GM18870 (cell line): ENCODE data around the gene SMC6.

Source experiments
- ATAC-seq: cut with Tn5 transposase; IDR thresholded peaks from one replicate; pipeline ENCODE4 v1.9.1; 2021; ENCODE audit warnings: moderate library complexity; ENCODE audit not compliant: unreplicated experiment

Gene SMC6

GRCh38 chr2:17652681-17653394 is 100.8 kb downstream of the SMC6 start:
- no peak for ATAC-seq

GRCh38 chr2:17649026-17649425 is 104.6 kb downstream of the SMC6 start:
- no peak for ATAC-seq

- no peak for ATAC-seq
Observed at GRCh38 chr2:17648581-17648980, 105.0 kb downstream of the SMC6 start.

GRCh38 chr2:17646838-17647701 is 106.5 kb downstream of the SMC6 start:
- no peak for ATAC-seq

GRCh38 chr2:17646081-17646554 is 107.5 kb downstream of the SMC6 start:
- ATAC-seq, result peak; percentile 97

GRCh38 chr2:17644997-17645720 is 108.5 kb downstream of the SMC6 start:
- no peak for ATAC-seq

GRCh38 chr2:17643031-17643615 is 110.5 kb downstream of the SMC6 start:
- no peak for ATAC-seq

GRCh38 chr2:17640406-17640805 is 113.2 kb downstream of the SMC6 start:
- no peak for ATAC-seq

GRCh38 chr2:17638196-17638743 is 115.3 kb downstream of the SMC6 start:
- ATAC-seq, result no peak

GRCh38 chr2:17637131-17637906 is 116.3 kb downstream of the SMC6 start:
- no peak for ATAC-seq

GRCh38 chr2:17636257-17636656 is 117.4 kb downstream of the SMC6 start:
- ATAC-seq, result no peak

- ATAC-seq, result no peak
Observed at GRCh38 chr2:17634997-17635396, 118.6 kb downstream of the SMC6 start.

GRCh38 chr2:17630089-17630488 is 123.5 kb downstream of the SMC6 start:
- ATAC-seq, result no peak

- no peak for ATAC-seq
Observed at GRCh38 chr2:17628349-17629261, 125.0 kb downstream of the SMC6 start.

- no peak for ATAC-seq
Observed at GRCh38 chr2:17627434-17627833, 126.2 kb downstream of the SMC6 start.

GRCh38 chr2:17626986-17627385 is 126.6 kb downstream of the SMC6 start:
- no peak for ATAC-seq

GRCh38 chr2:17625446-17625845 is 128.2 kb downstream of the SMC6 start:
- ATAC-seq, result no peak

GRCh38 chr2:17621781-17622180 is 131.8 kb downstream of the SMC6 start:
- ATAC-seq, result no peak

- ATAC-seq, result no peak
Observed at GRCh38 chr2:17620841-17621240, 132.8 kb downstream of the SMC6 start.
